ENCODE results near the gene CCDC121. TPM values are rescaled to one million over a fixed set of nuclear protein-coding genes. Genes with fewer than 3 reads are reported as not detected.

CCDC121 gene
- 1 to 10 TPM; 2.7 to 6.2 (median 5.2) TPM for total RNA-seq

- Histone ChIP-seq H3K9me3 (no peaks in the 10 kb centered on the region), H3K27me3 (no peaks in the 10 kb centered on the region), H3K4me3 (peak within 1 kb of the TSS; percentile 67 to 83 (median 76)), H3K36me3 (peaks cover 14 to 48% (median 30%) of the 10 kb centered on the region in 4 donors), H3K27ac (replicated peaks in 1 of 4) (peak within 1 kb of the TSS; percentile 70 to 78 (median 73)), H3K4me1 (peaks cover 21 to 32% (median 29%) of the 10 kb centered on the region in 4 donors)
- TF ChIP-seq POLR2AphosphoS5 (IDR thresholded peaks at IDR 0.05) (peak; percentile 76 to 78), EP300 (IDR thresholded peaks at IDR 0.05) (no peak)
- DNase-seq (ENCODE audit: extremely low spot score): peak; percentile 97
- under 1% methylated on average over 38 of the region's 44 CpGs for WGBS
- intact Hi-C loops (cut with DNase I): no loop called here
Observed at GRCh38 chr2:27628767-27629709, at the start of gene CCDC121, which contains the start of gene GPN1. CCDC121 (minus strand) TSS chr2:27629012; CDS start chr2:27627799, 1,213 bp downstream. GPN1 (plus strand) TSS chr2:27629050; CDS start chr2:27629059, 9 bp downstream.

- WGBS: 91% methylated on average over 5 of the region's 5 CpGs
- peaks cover 39 to 99% (median 83%) of the 10 kb centered on the region in 4 donors for H3K36me3 ChIP-seq
- H3K4me3 ChIP-seq: no peak overlapping the region
- intact Hi-C loops (cut with DNase I): no loop called here
- no peak for DNase-seq (ENCODE audit: extremely low spot score)
- H3K9me3 ChIP-seq: no peaks in the 10 kb centered on the region
- H3K27ac ChIP-seq (replicated peaks in 1 of 4): no peak overlapping the region
- TF ChIP-seq POLR2A (IDR thresholded peaks at IDR 0.05; ENCODE audit: low read depth): no peak
- TF ChIP-seq EP300 (IDR thresholded peaks at IDR 0.05): no peak
- no peak for TF ChIP-seq POLR2AphosphoS5 (IDR thresholded peaks at IDR 0.05)
- TF ChIP-seq CTCF (IDR thresholded peaks at IDR 0.05): no peak
- no peaks in the 10 kb centered on the region for H3K4me1 ChIP-seq
- H3K27me3 ChIP-seq: no peaks in the 10 kb centered on the region
Observed at GRCh38 chr2:27672723-27673486, 44.1 kb upstream of the CCDC121 start.

- no peak for TF ChIP-seq CTCF (IDR thresholded peaks at IDR 0.05)
- no peak for TF ChIP-seq EP300 (IDR thresholded peaks at IDR 0.05)
- TF ChIP-seq POLR2A (IDR thresholded peaks at IDR 0.05; ENCODE audit: low read depth): no peak
- TF ChIP-seq POLR2AphosphoS5 (IDR thresholded peaks at IDR 0.05): no peak
- Histone ChIP-seq H3K4me1 (peaks cover 0 to 2% (median under 1%) of the 10 kb centered on the region in 4 donors), H3K4me3 (no peak overlapping the region), H3K27ac (replicated peaks in 1 of 4) (no peak overlapping the region), H3K36me3 (peaks cover 42 to 97% (median 78%) of the 10 kb centered on the region in 4 donors), H3K9me3 (no peaks in the 10 kb centered on the region), H3K27me3 (no peaks in the 10 kb centered on the region)
- DNase-seq (ENCODE audit: extremely low spot score): no peak
- intact Hi-C loops (cut with DNase I): no loop called here
- 92% methylated on average over 4 of the region's 4 CpGs for WGBS
Observed at GRCh38 chr2:27671235-27671634, 42.4 kb upstream of the CCDC121 start.

- no peaks in the 10 kb centered on the region for H3K27me3 ChIP-seq
- intact Hi-C loops (cut with DNase I): no loop called here
- no peak for DNase-seq (ENCODE audit: extremely low spot score)
- no peaks in the 10 kb centered on the region for H3K9me3 ChIP-seq
- H3K27ac ChIP-seq (replicated peaks in 1 of 4): no peak overlapping the region
- H3K36me3 ChIP-seq: peaks cover 31 to 63% (median 53%) of the 10 kb centered on the region in 4 donors
- H3K4me1 ChIP-seq: peaks cover 22 to 29% (median 26%) of the 10 kb centered on the region in 4 donors
- 75% methylated on average over 1 of the region's 1 CpG for WGBS
- H3K4me3 ChIP-seq: no peak overlapping the region
- no peak for TF ChIP-seq POLR2AphosphoS5 (IDR thresholded peaks at IDR 0.05)
- no peak for TF ChIP-seq POLR2A (IDR thresholded peaks at IDR 0.05; ENCODE audit: low read depth)
- no peak for TF ChIP-seq EP300 (IDR thresholded peaks at IDR 0.05)
- TF ChIP-seq CTCF (IDR thresholded peaks at IDR 0.05): no peak
Observed at GRCh38 chr2:27667446-27667845, 38.6 kb upstream of the CCDC121 start.
